Activated CD8-positive, alpha-beta memory T cell treated with anti-CD3 and anti-CD28 coated beads, Interleukin-2, amount 50 U/mL, for 48 hours (primary cell): ENCODE measurements around the gene TNPO3.
"Not testable (repeated sequence)": the region's sequence is repeated elsewhere in the genome, so short reads cannot be mapped to it uniquely, and the experiment has no call there.

Source experiments
- DNase-seq: peaks from one replicate; pipeline ENCODE4 v3.0.0-alpha.2; 2020

The TNPO3 gene

DNA sequence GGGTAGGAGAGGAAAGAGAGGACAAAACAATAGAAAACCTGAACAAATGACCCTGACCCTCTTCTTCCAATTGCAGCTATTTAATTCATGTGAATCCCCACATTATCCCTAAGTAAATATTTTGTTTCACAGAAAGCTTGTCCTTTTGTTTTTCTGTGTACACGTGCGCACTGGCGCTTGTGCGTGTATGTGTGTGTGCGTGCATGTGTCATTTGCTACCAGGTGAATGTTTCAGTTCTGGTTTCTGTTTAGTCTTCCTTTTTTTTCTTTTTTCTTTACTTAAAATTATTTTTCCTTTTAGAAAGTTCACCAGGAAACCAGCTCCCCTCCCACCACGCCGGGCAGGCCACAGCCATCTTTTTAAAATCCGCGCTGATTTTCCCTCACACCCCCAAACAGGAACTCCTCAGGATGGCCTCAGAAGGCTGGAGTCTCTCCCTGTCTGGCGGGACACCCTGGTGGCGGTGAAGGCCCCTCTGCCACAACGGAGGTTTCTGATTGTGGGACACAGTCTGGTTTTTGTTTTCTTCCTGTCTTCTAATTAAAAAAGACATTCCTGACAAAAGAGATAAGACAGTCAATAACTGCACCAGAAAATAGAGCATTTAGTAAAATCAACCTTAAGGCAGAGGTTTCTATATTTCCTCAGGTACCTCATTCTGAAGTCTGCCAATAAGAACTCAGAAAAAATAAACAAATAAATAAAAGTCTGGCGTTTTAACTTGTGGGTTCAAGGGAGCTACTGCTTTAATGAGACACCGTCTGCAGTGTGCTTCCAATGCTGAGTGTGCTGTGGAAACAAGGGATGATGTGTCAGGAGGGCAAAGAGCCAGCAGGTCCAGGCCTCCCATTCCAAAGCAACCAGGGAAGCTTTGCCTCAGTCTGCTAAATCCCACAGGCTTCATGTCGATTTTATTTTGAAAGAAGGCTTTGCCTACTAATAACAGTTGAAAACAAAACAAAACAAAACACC lies 99.8 kb downstream of the TNPO3 start:
- no peak for DNase-seq

DNA sequence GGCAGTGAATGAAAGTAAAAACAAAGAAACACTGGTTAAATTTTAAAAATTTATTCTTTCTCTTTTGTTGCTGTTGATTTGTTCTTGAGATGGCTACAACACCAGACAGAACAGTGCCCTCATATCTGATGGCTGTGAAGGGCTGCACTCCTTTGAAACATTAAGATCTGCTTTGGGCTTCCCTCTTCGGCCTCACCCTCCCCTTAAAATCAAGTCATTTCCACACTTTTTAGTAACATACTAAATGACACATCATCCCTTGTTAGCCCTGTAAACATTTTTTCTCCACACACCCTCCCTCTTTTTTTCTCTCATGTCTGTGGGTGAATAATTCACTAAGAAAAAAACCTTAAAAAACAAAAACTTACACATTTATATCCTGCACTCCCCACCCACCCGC lies 100.8 kb downstream of the TNPO3 start:
- DNase-seq: no peak

- no peak for DNase-seq
These were observed 103.6 kb downstream of the TNPO3 start for GRCh38 chr7:128951296-128951695.

DNA sequence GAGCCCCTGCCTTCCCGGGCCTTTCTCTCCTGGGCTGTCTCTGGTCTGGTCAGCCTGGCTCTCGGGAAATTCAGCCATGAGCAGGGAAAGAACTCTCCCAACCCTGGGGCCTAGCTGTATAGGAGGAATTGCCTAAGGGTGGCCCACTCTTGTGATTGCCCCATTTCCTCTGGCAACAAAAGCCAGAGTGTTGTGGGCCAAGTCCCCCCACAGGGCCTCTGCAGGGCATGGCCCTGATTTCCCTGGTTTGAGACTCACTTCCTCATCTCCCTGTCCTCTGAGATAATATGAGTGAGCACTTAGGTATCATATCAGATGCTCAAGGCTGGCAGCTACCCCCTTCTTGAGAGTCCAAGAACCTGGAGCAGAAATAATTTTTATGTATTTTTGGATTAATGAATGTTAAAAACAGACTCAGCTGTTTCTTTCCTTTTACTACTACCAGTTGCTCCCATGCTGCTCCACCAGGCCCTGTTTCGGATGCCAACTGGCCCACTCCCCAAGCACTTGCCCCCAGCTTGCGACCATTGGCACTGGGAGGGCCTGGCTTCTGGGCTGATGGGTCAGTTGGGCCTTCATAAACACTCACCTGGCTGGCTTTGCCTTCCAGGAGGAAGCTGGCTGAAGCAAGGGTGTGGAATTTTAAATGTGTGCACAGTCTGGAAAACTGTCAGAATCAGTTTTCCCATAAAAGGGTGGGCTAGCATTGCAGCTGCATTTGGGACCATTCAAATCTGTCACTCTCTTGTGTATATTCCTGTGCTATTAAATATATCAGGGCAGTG lies 105.7 kb downstream of the TNPO3 start:
- no peak for DNase-seq

- no peak for DNase-seq
These were observed 106.5 kb downstream of the TNPO3 start for GRCh38 chr7:128948312-128948973.

DNA sequence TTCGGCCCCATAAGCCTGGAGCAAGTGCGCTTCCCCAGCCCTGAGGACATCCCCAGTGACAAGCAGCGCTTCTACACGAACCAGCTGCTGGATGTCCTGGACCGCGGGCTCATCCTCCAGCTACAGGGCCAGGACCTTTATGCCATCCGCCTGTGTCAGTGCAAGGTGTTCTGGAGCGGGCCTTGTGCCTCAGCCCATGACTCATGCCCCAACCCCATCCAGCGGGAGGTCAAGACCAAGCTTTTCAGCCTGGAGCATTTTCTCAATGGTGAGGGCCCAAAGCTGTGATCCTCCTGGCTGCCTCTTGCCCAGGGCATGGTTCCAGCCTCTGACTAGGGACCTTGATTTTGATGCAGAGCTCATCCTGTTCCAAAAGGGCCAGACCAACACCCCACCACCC lies 107.1 kb downstream of the TNPO3 start:
- no peak for DNase-seq

DNA sequence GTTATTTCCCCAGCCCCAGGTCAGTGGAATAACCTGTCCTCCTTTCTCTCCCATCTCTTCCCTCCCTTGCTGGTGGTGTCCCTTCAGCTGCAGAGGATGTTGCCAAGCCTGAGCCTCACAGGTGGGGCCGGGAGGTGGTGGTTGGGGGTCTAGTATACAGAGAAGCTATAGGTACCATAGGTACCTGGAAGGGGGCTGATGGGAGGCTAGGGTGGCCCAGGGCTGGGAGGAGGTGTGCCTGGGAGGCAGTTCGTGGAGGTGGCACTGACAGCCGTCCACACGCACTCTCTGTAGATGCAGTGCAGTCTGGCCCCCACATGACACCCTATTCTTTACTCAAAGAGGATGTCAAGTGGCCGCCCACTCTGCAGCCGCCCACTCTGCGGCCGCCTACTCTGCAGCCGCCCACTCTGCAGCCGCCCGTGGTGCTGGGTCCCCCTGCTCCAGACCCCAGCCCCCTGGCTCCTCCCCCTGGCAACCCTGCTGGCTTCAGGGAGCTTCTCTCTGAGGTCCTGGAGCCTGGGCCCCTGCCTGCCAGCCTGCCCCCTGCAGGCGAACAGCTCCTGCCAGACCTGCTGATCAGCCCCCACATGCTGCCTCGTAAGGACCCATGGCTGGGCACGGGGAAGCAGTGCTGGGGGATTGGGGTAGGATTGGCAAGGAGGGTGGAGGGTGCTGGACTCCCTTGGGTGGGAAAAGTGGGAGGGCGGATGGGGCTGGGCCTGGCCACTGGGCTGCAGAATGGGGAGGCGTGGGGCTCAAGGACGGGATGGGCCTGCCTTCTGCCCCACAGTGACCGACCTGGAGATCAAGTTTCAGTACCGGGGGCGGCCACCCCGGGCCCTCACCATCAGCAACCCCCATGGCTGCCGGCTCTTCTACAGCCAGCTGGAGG lies 107.7 kb downstream of the TNPO3 start:
- DNase-seq: no peak

DNA sequence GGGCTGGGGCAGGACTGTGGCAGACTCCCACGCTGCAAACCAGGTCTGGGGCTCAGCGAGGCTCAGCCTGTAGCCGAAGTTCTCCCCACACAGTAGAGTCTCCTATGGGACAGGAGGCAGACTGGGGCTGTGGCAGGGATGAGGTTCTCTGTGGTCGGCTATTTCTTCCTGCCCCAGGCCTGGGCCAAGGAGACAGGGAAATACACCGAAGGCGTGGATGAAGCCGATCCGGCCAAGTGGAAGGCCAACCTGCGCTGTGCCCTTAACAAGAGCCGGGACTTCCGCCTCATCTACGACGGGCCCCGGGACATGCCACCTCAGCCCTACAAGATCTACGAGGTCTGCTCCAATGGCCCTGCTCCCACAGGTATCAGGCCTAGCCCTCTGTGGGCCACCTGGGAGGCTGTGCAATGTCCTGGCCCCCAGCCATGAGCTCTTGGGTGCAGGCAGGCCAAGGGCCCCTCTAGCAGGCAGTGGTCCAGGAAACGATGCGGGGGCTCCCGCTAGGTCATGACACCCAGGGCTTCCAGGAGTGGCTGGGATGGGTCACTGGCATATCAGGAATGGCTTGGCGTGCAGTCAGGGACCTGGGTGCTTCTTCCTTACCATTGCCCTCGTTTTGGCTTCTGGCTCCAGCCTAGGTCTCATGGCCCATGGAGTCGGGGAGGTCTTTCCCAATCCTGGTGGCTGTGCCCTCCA lies 109.1 kb downstream of the TNPO3 start:
- no peak for DNase-seq

DNA sequence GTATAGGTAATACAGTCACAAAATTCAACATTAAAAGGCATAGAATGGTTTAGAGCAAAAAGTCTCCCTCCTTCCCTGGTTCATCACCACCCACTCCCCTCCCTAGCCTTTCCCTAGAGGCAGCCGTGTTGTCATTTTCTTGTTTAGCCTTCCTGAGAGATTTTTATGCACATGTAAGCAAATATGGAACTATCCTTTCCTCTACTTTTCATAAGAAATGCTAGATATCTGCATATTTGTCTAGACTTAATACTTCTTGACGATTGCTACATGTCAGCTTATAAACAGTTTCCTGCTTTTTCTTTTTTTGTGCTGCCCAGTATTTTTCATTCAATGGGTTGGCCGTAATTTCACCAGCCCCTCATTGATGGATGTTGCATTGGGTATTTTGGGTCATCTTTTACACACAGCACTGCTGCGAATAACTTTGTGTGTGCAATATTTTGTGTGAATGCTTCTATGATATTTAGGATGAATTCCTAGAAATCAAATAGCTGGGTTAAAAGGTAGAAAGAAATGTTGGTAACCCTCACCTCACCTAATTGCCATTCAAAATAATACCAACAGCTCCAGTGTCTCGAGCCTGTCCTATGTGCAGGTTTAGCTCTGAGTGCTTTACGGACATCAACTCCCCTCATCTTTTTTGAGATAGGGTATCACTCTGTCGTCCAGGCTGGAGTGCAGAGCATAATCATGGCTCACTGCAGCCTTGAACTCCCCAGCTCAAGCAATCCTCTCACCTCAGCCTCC lies 110.2 kb downstream of the TNPO3 start:
- DNase-seq: no peak

- DNase-seq: not testable (repeated sequence)
These were observed 111.7 kb downstream of the TNPO3 start for GRCh38 chr7:128943251-128943650.

GRCh38 chr7:128941946-128942526 lies 112.9 kb downstream of the TNPO3 start:
- peak; percentile 44 for DNase-seq

GRCh38 chr7:128941323-128941890 lies 113.5 kb downstream of the TNPO3 start:
- peak; percentile 49 for DNase-seq

GRCh38 chr7:128940494-128941322 lies 114.2 kb downstream of the TNPO3 start:
- peak; percentile 57 for DNase-seq

- peak; percentile 46 for DNase-seq
These were observed 115.0 kb downstream of the TNPO3 start for GRCh38 chr7:128939861-128940410.

DNA sequence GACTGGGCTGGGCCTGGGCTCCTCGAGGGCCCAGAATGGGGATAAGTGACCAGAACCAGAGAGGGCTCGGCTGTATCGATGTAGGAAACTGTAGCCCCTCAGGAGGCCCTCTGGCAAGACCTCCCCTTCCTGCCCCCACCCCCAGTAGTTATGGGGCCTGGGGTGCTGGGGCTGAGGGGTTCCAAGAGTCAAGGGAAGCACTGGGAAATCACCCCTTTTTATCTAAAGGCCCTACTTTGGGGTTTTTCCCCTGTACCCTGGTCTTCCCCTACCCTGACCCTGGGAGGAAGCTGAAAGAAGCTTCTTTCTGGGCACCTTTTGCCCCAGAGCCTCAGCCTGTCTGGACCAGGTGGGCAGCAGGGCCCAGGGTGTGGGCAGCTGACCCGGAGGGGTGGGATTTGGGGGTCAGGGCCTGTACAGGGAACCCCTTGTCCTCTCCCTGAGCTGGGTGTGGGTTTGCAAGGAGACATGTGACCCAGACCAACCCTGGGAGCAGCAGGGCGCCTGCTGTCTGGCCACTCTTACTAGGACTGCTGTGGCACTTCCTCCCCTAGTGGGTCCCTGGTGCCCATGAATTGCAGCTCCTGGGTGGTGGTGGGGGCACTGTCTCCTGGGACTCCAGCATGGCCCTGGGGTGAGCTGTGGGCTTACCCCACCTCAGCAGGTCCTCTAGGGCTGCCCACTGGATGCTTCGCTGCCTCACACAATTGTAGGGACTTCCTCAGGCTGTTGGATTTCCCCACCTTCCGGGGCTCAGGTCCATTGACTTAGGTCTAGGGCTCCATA lies 115.6 kb downstream of the TNPO3 start:
- DNase-seq: peak; percentile 52

DNA sequence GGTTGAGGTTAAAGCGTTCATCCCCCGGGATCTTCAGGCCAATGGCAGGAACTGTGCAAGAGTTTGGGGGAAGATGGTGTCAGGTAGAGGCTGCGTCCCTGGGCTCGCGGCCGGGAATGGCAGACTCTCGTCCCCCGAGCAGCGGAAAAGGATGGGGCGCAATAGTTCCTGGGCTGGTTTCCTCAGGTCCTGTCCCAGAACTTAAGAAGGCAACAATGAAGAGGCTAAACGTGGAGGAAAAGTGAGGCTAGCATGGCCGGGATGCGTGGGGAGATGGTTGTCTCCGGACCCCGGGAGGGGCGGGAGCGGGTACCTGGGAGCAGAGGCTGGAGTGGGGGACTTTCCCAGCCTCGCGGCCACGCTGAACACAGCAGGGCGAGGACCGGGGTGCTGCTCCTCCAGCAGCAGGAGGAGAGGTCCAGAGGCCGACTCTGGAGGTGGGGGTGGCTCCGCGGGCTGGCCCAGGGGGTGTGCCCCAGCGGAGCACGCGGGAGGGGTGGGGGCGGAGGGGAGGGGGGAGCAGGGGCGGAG lies 116.3 kb downstream of the TNPO3 start:
- peak; percentile 59 for DNase-seq
